ENCODE measurements around the gene CASTOR1.
A peak's percentile ranks its signal among the peaks of the same experiment; 100 is the strongest.
"Not testable (repeated sequence)": the region's sequence is repeated elsewhere in the genome, so short reads cannot be mapped to it uniquely, and the experiment has no call there.

Gene CASTOR1

GRCh38 chr22:30289141-30289979 is at the start of gene CASTOR1:
CASTOR1 (minus strand) TSS chr22:30289505; CDS start chr22:30289497, 8 bp downstream.
- DNase-seq (ENCODE audit: low spot score), result peak; percentile 93

DNA sequence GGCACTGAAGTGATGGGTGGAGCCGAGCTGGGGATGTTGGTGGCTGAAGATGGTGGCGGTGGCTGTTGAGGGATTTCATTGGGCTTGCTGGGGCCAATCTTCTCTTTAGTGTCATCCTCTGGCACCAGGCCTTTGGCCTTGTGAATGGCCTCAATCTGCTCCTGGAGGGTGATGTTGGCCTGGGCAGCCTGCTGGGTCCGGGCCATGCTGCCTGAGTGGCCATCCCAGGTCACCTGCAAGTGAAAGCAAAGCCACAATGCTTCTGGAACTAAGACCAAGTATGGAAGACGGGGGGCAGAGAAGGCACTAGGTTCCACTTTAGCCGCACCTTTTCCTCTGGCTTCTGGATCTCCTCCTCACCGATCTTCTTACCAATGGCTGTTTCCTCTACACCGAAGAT is 49.5 kb upstream of the CASTOR1 start:
- DNase-seq (ENCODE audit: low spot score), result no peak

DNA sequence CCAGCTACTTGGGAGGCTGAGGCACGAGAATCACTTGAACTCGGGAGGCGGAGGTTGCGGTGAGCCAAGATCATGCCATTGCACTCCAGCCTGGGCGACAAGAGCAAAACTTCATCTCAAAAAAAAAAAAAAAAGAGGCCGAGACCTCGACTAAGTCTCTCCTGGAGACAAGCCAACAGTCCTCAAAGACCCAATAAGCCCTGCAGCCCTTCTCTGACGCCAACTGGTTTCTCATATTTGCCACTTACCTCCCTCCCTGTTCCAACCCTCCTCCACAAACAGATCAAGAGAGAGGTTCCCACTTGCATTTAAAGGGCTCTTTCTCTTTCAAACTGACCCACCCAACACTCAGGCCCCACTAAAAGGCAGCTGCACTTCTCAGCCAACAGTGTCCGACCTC is 49.0 kb upstream of the CASTOR1 start:
- not testable (repeated sequence) for DNase-seq (ENCODE audit: low spot score)

GRCh38 chr22:30337461-30337778 is 48.1 kb upstream of the CASTOR1 start:
- DNase-seq (ENCODE audit: low spot score), result peak; percentile 40

- DNase-seq (ENCODE audit: low spot score), result no peak
These were observed 47.6 kb upstream of the CASTOR1 start for GRCh38 chr22:30336752-30337460.

DNA sequence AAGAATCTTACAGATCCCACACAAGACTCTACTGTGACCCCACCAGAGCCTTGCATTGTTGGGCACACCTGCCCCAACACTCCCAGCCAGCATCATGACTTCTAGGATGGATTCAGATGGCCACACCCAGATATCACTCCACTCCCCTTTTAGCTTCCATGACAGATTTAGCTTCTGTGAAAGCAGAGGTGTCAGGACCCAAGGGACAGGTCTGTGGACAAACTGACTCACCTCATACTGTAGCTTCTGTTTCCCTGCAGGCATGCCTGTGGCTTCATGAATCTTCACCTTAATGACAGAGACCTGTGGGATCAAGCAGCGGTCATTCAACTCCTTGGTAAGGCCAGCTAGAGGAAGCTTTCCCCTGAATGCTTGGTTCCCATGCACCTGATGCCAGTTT is 45.9 kb upstream of the CASTOR1 start:
- DNase-seq (ENCODE audit: low spot score), result no peak

DNA sequence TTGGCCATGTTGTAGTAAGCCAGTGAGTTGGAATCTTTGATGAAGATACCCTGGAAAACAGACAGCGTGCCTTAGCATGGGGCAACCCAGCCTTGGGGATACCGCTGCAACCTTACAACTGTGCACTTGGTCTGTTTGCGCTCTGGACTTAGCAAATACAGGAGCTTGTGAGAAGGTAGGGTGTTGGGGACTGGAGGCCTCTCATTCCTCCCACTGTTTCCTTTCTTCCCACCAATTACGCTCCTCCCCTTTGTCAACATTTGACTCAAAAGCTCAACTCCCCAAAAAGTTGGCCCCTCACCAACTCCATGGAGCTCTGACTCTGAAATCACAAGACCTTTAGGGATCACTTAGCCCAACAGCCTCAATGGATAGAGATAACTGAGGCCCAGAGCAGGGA is 45.3 kb upstream of the CASTOR1 start:
- no peak for DNase-seq (ENCODE audit: low spot score)

DNA sequence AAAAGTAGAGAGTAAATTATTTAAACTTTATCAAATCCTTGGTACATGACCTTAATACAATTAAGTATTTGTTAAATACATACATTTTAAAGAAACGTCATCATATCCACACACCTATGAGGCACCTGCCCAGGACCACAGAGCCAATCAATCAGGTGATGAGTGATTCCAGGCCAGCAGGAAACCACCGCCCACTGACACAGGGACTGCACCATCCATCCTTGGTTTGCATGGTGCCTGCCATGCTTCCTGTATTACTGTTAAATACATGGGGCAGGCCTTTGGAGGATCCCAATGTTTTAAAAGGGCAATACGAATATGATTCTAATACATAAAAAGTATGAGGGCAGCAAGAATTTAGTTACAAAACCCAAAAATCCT is 44.4 kb upstream of the CASTOR1 start:
- no peak for DNase-seq (ENCODE audit: low spot score)

DNA sequence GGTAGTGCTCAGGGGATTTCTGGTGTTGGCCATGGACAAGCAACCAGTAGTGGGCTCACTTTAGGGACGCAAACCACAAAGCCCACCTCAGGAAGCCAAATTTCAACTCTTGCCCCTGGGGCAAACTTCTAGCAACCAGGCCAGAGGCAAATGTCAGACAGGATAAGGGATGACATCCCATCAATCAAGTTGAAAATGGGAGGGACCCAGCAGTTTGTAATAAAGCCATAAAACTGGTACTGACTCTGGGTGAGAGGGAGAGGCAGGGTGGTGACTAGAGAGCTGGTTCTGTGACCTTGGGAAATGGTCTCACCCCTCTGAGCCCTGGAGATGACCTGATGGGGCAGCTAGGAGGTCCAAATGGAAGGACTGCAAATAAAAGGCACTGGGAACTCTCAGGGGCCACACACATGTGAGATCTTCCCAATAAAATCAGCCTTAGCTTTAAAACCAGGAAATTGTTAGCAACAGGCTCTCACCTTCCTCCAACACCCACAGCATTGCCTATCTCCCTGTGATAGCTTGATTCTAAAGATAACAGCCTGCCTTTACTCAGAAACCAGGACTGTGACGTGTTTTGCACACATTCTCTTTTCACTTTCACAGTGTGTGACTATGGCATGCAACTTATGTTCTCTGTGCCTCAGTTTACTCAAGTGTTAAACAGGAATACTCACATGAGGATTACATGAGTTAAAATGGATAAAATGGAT is 43.8 kb upstream of the CASTOR1 start:
- no peak for DNase-seq (ENCODE audit: low spot score)

- peak; percentile 84 for DNase-seq (ENCODE audit: low spot score)
These were observed 43.2 kb upstream of the CASTOR1 start for GRCh38 chr22:30332551-30332950.

DNA sequence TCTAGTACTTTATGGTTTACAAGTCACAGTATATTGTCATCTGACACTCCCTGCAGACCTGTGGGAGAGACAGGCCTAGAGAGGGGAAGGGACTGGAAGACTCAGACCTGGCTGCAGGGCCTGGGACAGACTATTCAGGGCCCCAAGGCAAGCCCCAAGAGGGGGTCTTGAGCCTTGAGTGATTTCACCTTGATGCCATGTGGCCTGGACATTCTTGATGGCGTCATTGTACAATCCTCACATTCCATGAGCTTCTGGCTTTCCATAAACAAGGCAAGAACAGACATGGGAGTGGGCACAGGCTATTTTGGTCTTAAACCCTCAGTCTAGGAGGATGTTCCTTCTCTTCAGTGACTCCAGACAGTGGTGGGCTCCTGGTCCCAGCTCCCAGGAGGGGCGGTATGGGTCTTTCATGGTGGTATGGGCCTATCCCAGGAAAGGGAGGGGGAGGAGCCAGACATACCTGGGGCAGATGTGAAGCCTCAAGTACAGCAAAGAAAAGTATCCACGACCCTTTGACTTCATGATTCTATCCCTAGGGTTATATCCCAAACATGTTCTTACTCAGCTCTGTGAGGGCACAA is 39.3 kb upstream of the CASTOR1 start:
- DNase-seq (ENCODE audit: low spot score), result no peak

- DNase-seq (ENCODE audit: low spot score), result no peak
These were observed 38.6 kb upstream of the CASTOR1 start for GRCh38 chr22:30327864-30328345.

- DNase-seq (ENCODE audit: low spot score), result peak; percentile 82
These were observed 37.5 kb upstream of the CASTOR1 start, which contains the start of gene TBC1D10A for GRCh38 chr22:30326706-30327362. TBC1D10A (minus strand) TSS chr22:30326941; CDS start chr22:30326881, 60 bp downstream.

- DNase-seq (ENCODE audit: low spot score), result no peak
These were observed 37.0 kb upstream of the CASTOR1 start for GRCh38 chr22:30326255-30326705.

- no peak for DNase-seq (ENCODE audit: low spot score)
These were observed 36.5 kb upstream of the CASTOR1 start for GRCh38 chr22:30325724-30326254.

- no peak for DNase-seq (ENCODE audit: low spot score)
These were observed 35.9 kb upstream of the CASTOR1 start for GRCh38 chr22:30325065-30325720.

- no peak for DNase-seq (ENCODE audit: low spot score)
These were observed 34.9 kb upstream of the CASTOR1 start for GRCh38 chr22:30324014-30324730.

GRCh38 chr22:30323246-30323645 is 33.9 kb upstream of the CASTOR1 start:
- DNase-seq (ENCODE audit: low spot score), result no peak

- DNase-seq (ENCODE audit: low spot score), result no peak
These were observed 32.2 kb upstream of the CASTOR1 start for GRCh38 chr22:30321461-30321860.

DNA sequence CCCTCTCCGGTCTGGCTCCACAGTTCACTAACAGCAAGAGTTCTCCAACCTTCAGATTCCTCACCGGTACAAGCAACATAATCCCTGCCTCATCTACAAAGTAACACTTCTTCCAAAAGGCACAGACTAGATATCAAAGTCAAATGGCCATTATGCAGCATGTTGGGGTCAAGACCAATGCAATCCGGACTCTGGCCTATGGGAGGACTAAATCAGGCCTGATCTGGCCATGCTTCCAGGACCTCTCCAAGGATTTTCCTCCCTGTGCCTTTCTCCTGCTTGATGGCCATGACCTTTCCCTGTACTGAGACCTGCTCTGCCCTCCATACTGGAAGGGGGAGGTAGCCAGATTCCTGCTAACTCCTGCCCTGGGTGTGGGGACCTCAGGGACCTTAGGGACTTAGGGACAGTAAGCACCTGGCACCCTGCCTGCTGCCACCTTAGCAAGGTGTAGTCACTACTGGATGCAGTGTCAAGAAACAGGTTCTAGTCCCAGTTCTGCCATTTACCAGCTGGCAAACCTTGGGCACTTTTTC is 30.8 kb upstream of the CASTOR1 start:
- no peak for DNase-seq (ENCODE audit: low spot score)

Data from pons (tissue), 1 donor.